WTC11 (cell line): ENCODE results near the gene LMF2.

Source experiments
- CREB1 ChIP-seq: sonication (generic); formaldehyde crosslinking; IDR thresholded peaks from 2 replicates; pipeline ENCODE4 v1.8.0; 2023; ENCODE audit warnings: mild to moderate bottlenecking, missing genetic modification reagents
- ELF4 ChIP-seq: sonication (generic); formaldehyde crosslinking; IDR thresholded peaks from 2 replicates; pipeline ENCODE4 v1.8.1; 2022; ENCODE audit warnings: low read depth, mild to moderate bottlenecking, moderate library complexity, missing genetic modification reagents
- FOXJ3 ChIP-seq: sonication (generic); formaldehyde crosslinking; IDR thresholded peaks from 2 replicates; pipeline ENCODE4 v1.9.0; 2021; ENCODE audit warnings: missing genetic modification reagents, mild to moderate bottlenecking, borderline replicate concordance
- KAT7 ChIP-seq: sonication (generic); formaldehyde crosslinking; IDR thresholded peaks from 2 replicates; pipeline ENCODE4 v1.8.1; 2023; ENCODE audit warnings: missing genetic modification reagents, mild to moderate bottlenecking, borderline replicate concordance
- MYBL2 ChIP-seq: sonication (generic); formaldehyde crosslinking; IDR thresholded peaks from 2 replicates; pipeline ENCODE4 v1.8.1; 2023; ENCODE audit warnings: mild to moderate bottlenecking, moderate library complexity, missing genetic modification reagents
- NFYB ChIP-seq: sonication (generic); formaldehyde crosslinking; conservative IDR thresholded peaks from 2 replicates; pipeline ENCODE4 v1.8.0; 2022; ENCODE audit warnings: low read depth, missing genetic modification reagents
- TCF7 ChIP-seq: sonication (generic); formaldehyde crosslinking; IDR thresholded peaks from 2 replicates; pipeline ENCODE4 v1.8.0; 2022; ENCODE audit warnings: mild to moderate bottlenecking, low read depth, missing genetic modification reagents, moderate library complexity
- ZNF121 ChIP-seq: sonication (generic); formaldehyde crosslinking; IDR thresholded peaks from 2 replicates; pipeline ENCODE4 v1.8.0; 2023; ENCODE audit warnings: missing genetic modification reagents
- ZNF263 ChIP-seq: sonication (generic); formaldehyde crosslinking; IDR thresholded peaks from 2 replicates; pipeline ENCODE4 v1.8.1; 2022; ENCODE audit warnings: low read depth, mild to moderate bottlenecking, moderate library complexity, missing genetic modification reagents
- TF ChIP-seq, protein P1 (sequence below): fragments of 200-600 bp; IDR thresholded peaks from 2 replicates; pipeline ENCODE4 v1.8.0; 2022; ENCODE audit warnings: antibody characterized with exemption
- TF ChIP-seq, protein P2 (sequence below): sonication (generic); formaldehyde crosslinking; IDR thresholded peaks from 2 replicates; pipeline ENCODE4 v1.8.0; 2022; ENCODE audit warnings: mild to moderate bottlenecking, missing genetic modification reagents
- TF ChIP-seq, protein P3 (sequence below): sonication (generic); formaldehyde crosslinking; IDR thresholded peaks from 2 replicates; pipeline ENCODE4 v1.8.1; 2023; ENCODE audit warnings: mild to moderate bottlenecking, missing genetic modification reagents
- TF ChIP-seq, protein P4 (sequence below): sonication (generic); formaldehyde crosslinking; IDR thresholded peaks from 2 replicates; pipeline ENCODE4 v1.8.1; 2023; ENCODE audit warnings: mild to moderate bottlenecking, missing genetic modification reagents, moderate library complexity
- TF ChIP-seq, protein P5 (sequence below): sonication (generic); formaldehyde crosslinking; IDR thresholded peaks from 2 replicates; pipeline ENCODE4 v1.8.0; 2022; ENCODE audit warnings: mild to moderate bottlenecking, missing genetic modification reagents

DNA sequence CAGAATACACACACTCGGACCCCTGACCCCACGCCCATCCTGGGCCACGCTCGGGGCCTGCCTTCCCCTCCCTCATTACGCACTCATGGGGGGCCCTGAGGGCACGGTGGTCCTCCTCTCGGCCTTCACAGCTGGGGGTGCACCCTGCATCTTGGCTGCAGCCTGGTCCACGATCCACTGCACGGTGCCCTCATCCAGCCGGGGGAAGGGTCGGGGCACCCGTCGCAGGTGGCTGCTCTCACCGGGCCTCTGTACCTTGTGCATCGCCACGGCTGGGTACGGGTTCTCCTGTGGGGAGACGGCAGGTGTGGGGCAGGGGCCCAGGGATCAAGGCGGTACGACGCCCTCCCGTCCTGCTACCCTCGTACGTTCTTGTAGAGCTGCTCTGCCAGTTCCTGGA lies 43.1 kb downstream of the LMF2 start:
- TF ChIP-seq ZNF263 (CRISPR knock-in tag) (no peak), FOXJ3 (CRISPR knock-in tag) (no peak), NFYB (CRISPR knock-in tag) (no peak), ELF4 (no peak), MYBL2 (CRISPR knock-in tag) (no peak), TCF7 (CRISPR knock-in tag) (no peak), KAT7 (CRISPR knock-in tag) (no peak), ZNF121 (no peak), CREB1 (no peak)
- TF ChIP-seq, protein P1, sequence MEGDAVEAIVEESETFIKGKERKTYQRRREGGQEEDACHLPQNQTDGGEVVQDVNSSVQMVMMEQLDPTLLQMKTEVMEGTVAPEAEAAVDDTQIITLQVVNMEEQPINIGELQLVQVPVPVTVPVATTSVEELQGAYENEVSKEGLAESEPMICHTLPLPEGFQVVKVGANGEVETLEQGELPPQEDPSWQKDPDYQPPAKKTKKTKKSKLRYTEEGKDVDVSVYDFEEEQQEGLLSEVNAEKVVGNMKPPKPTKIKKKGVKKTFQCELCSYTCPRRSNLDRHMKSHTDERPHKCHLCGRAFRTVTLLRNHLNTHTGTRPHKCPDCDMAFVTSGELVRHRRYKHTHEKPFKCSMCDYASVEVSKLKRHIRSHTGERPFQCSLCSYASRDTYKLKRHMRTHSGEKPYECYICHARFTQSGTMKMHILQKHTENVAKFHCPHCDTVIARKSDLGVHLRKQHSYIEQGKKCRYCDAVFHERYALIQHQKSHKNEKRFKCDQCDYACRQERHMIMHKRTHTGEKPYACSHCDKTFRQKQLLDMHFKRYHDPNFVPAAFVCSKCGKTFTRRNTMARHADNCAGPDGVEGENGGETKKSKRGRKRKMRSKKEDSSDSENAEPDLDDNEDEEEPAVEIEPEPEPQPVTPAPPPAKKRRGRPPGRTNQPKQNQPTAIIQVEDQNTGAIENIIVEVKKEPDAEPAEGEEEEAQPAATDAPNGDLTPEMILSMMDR = no peak
- TF ChIP-seq, protein P2, sequence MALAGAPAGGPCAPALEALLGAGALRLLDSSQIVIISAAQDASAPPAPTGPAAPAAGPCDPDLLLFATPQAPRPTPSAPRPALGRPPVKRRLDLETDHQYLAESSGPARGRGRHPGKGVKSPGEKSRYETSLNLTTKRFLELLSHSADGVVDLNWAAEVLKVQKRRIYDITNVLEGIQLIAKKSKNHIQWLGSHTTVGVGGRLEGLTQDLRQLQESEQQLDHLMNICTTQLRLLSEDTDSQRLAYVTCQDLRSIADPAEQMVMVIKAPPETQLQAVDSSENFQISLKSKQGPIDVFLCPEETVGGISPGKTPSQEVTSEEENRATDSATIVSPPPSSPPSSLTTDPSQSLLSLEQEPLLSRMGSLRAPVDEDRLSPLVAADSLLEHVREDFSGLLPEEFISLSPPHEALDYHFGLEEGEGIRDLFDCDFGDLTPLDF (CRISPR knock-in tag) = no peak
- TF ChIP-seq, protein P3, sequence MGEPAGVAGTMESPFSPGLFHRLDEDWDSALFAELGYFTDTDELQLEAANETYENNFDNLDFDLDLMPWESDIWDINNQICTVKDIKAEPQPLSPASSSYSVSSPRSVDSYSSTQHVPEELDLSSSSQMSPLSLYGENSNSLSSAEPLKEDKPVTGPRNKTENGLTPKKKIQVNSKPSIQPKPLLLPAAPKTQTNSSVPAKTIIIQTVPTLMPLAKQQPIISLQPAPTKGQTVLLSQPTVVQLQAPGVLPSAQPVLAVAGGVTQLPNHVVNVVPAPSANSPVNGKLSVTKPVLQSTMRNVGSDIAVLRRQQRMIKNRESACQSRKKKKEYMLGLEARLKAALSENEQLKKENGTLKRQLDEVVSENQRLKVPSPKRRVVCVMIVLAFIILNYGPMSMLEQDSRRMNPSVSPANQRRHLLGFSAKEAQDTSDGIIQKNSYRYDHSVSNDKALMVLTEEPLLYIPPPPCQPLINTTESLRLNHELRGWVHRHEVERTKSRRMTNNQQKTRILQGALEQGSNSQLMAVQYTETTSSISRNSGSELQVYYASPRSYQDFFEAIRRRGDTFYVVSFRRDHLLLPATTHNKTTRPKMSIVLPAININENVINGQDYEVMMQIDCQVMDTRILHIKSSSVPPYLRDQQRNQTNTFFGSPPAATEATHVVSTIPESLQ (CRISPR knock-in tag) = no peak
- TF ChIP-seq, protein P4, sequence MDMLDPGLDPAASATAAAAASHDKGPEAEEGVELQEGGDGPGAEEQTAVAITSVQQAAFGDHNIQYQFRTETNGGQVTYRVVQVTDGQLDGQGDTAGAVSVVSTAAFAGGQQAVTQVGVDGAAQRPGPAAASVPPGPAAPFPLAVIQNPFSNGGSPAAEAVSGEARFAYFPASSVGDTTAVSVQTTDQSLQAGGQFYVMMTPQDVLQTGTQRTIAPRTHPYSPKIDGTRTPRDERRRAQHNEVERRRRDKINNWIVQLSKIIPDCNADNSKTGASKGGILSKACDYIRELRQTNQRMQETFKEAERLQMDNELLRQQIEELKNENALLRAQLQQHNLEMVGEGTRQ (CRISPR knock-in tag) = no peak
- TF ChIP-seq, protein P5, sequence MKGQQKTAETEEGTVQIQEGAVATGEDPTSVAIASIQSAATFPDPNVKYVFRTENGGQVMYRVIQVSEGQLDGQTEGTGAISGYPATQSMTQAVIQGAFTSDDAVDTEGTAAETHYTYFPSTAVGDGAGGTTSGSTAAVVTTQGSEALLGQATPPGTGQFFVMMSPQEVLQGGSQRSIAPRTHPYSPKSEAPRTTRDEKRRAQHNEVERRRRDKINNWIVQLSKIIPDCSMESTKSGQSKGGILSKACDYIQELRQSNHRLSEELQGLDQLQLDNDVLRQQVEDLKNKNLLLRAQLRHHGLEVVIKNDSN (CRISPR knock-in tag) = no peak
